CD1c-positive myeloid dendritic cell (primary cell): ENCODE data around the gene GFAP.

Experiments used
- DNase-seq: peaks from one replicate; pipeline ENCODE4 v3.0.0-alpha.2; 2016; ENCODE audit errors: extremely low spot score

The GFAP gene

GRCh38 chr17:44899074-44899782 is 16.1 kb downstream of the GFAP start, which contains the start of gene EFTUD2:
TSS of gene EFTUD2 (minus strand) at chr17:44899445. CDS start at chr17:44894521, 4,924 bp downstream.
- peak; percentile 91 for DNase-seq

- DNase-seq = peak; percentile 80
Measured at GRCh38 chr17:44898768-44899073, 16.6 kb downstream of the GFAP start.

GRCh38 chr17:44894642-44895041 is 20.7 kb downstream of the GFAP start:
- DNase-seq = no peak

GRCh38 chr17:44892250-44892649 is 23.1 kb downstream of the GFAP start:
- no peak for DNase-seq

- DNase-seq = no peak
Measured at GRCh38 chr17:44889003-44889402, 26.3 kb downstream of the GFAP start.

- no peak for DNase-seq
Measured at GRCh38 chr17:44887971-44888954, 27.0 kb downstream of the GFAP start.

GRCh38 chr17:44887016-44887415 is 28.3 kb downstream of the GFAP start:
- no peak for DNase-seq

GRCh38 chr17:44884941-44885340 is 30.4 kb downstream of the GFAP start:
- no peak for DNase-seq

GRCh38 chr17:44881145-44881544 is 34.2 kb downstream of the GFAP start:
- no peak for DNase-seq

- no peak for DNase-seq
Measured at GRCh38 chr17:44880062-44880461, 35.2 kb downstream of the GFAP start.

- no peak for DNase-seq
Measured at GRCh38 chr17:44879376-44879775, 35.9 kb downstream of the GFAP start.

GRCh38 chr17:44878627-44879221 is 36.6 kb downstream of the GFAP start:
- peak; percentile 35 for DNase-seq

GRCh38 chr17:44877121-44877520 is 38.2 kb downstream of the GFAP start:
- DNase-seq = no peak

- no peak for DNase-seq
Measured at GRCh38 chr17:44875761-44876160, 39.5 kb downstream of the GFAP start.

- no peak for DNase-seq
Measured at GRCh38 chr17:44872131-44872768, 43.0 kb downstream of the GFAP start.

GRCh38 chr17:44871556-44871955 is 43.7 kb downstream of the GFAP start:
- no peak for DNase-seq

GRCh38 chr17:44867841-44868240 is 47.5 kb downstream of the GFAP start:
- DNase-seq = no peak

- DNase-seq = no peak
Measured at GRCh38 chr17:44865931-44866330, 49.4 kb downstream of the GFAP start.

- DNase-seq = peak; percentile 83
Measured at GRCh38 chr17:44865231-44865660, 50.1 kb downstream of the GFAP start.

- no peak for DNase-seq
Measured at GRCh38 chr17:44864831-44865230, 50.5 kb downstream of the GFAP start.

GRCh38 chr17:44863061-44863918 is 52.0 kb downstream of the GFAP start:
- no peak for DNase-seq
